CD14-positive monocyte (primary cell): ENCODE data around the gene CNTN5. TPM values are rescaled to one million over a fixed set of nuclear protein-coding genes. Genes with fewer than 3 reads are reported as not detected.

Experiments
- DNase-seq, 3 donors: peaks; one replicate each; pipeline ENCODE4 v3.0.0-alpha.2; 2011 to 2022
- H2AFZ ChIP-seq: 2 replicates; pipeline ENCODE4 v1.6.0; 2012; ENCODE audit warnings: mild to moderate bottlenecking, low read depth, low read length, inconsistent platforms; ENCODE audit not compliant: insufficient read depth, poor library complexity, severe bottlenecking
- H3K27ac ChIP-seq, 2 donors: 1 replicate in 1 of 2; 2 replicates in 1 of 2; pipeline ENCODE4 v1.5.1; 2012 to 2013; ENCODE audit warnings: low read length in 2 of 2, control low read depth in 1 of 2, inconsistent platforms in 1 of 2, low read depth in 1 of 2, mild to moderate bottlenecking in 1 of 2
- H3K27me3 ChIP-seq, 2 donors: one replicate each; pipeline versions ENCODE4 v1.6.0 to v1.6.1; 2011 to 2013; ENCODE audit warnings: low read length in 2 of 2; ENCODE audit not compliant: control insufficient read depth in 2 of 2, insufficient read depth in 2 of 2
- H3K36me3 ChIP-seq, 2 donors: replicated peaks in 1 of 2; 1 replicate in 1 of 2; 2 replicates in 1 of 2; pipeline versions ENCODE4 v1.5.1 to v1.6.1; 2012 to 2013; ENCODE audit warnings: low read length in 2 of 2, control low read depth in 1 of 2, inconsistent platforms in 1 of 2, mild to moderate bottlenecking in 1 of 2; ENCODE audit not compliant: insufficient read depth in 2 of 2, control insufficient read depth in 1 of 2
- H3K4me1 ChIP-seq, 2 donors: 1 replicate in 1 of 2; 2 replicates in 1 of 2; pipeline versions ENCODE4 v1.5.1 to v1.6.1; 2012 to 2013; ENCODE audit warnings: low read length in 2 of 2, control low read depth in 1 of 2, inconsistent platforms in 1 of 2, mild to moderate bottlenecking in 1 of 2, moderate library complexity in 1 of 2; ENCODE audit not compliant: insufficient read depth in 2 of 2, control insufficient read depth in 1 of 2
- H3K4me2 ChIP-seq: replicated peaks from 2 replicates; pipeline ENCODE3; 2012; ENCODE audit warnings: low read length, moderate library complexity, mild to moderate bottlenecking; ENCODE audit not compliant: poor library complexity, severe bottlenecking; ENCODE audit errors: extremely low read depth
- H3K4me3 ChIP-seq, 3 experiments: fragments of 200-600 bp in 1 of 3; sonication (generic) in 1 of 3; replicated peaks in 1 of 3; 1 replicate in 2 of 3; 2 replicates in 1 of 3; pipeline ENCODE4 v1.5.1; 2011 to 2013; ENCODE audit warnings: low read length in 3 of 3, mild to moderate bottlenecking in 3 of 3, control low read depth in 2 of 3, low read depth in 2 of 3, inconsistent platforms in 1 of 3, moderate library complexity in 1 of 3
- H3K79me2 ChIP-seq: 2 replicates; pipeline ENCODE4 v1.6.0; 2012; ENCODE audit warnings: mild to moderate bottlenecking, control low read depth, inconsistent platforms, low read length, moderate library complexity; ENCODE audit not compliant: insufficient read depth
- H3K9ac ChIP-seq: 2 replicates; pipeline ENCODE4 v1.6.0; 2017; ENCODE audit warnings: low read length, mild to moderate bottlenecking; ENCODE audit not compliant: insufficient read depth, poor library complexity, severe bottlenecking
- H3K9me3 ChIP-seq, 2 donors: replicated peaks in 1 of 2; 1 replicate in 1 of 2; 2 replicates in 1 of 2; pipeline versions ENCODE4 v1.5.1 to v1.6.1; 2012 to 2013; ENCODE audit warnings: low read length in 2 of 2, control low read depth in 1 of 2; ENCODE audit not compliant: control insufficient read depth in 1 of 2, insufficient read depth in 1 of 2
- H4K20me1 ChIP-seq: 2 replicates; pipeline ENCODE4 v1.6.0; 2012; ENCODE audit warnings: mild to moderate bottlenecking, low read length, control low read depth, moderate library complexity; ENCODE audit not compliant: insufficient read depth
- H3K27ac Mint-ChIP-seq, 7 donors: one replicate each; pipeline ENCODE4 v1.8.0; 2020; ENCODE audit warnings: mild to moderate bottlenecking in 7 of 7, mixed read lengths in 7 of 7, moderate library complexity in 6 of 7, inconsistent platforms in 2 of 7
- H3K27me3 Mint-ChIP-seq, 3 donors: one replicate each; pipeline ENCODE4 v1.8.0; 2021 to 2022; ENCODE audit warnings: low read depth in 3 of 3, mild to moderate bottlenecking in 3 of 3, mixed read lengths in 3 of 3, moderate library complexity in 3 of 3, inconsistent platforms in 1 of 3
- H3K36me3 Mint-ChIP-seq, 2 donors: one replicate each; pipeline ENCODE4 v1.8.0; 2020; ENCODE audit warnings: mixed read lengths in 2 of 2, inconsistent platforms in 1 of 2, mild to moderate bottlenecking in 1 of 2
- H3K4me1 Mint-ChIP-seq: one replicate; pipeline ENCODE4 v1.8.0; 2020; ENCODE audit warnings: mild to moderate bottlenecking, mixed read lengths
- H3K4me3 Mint-ChIP-seq, 2 donors: one replicate each; pipeline ENCODE4 v1.8.0; 2020; ENCODE audit warnings: mild to moderate bottlenecking in 2 of 2, mixed read lengths in 2 of 2, moderate library complexity in 1 of 2
- H3K9me3 Mint-ChIP-seq, 7 donors: one replicate each; pipeline ENCODE4 v1.8.0; 2020 to 2022; ENCODE audit warnings: mixed read lengths in 7 of 7, mild to moderate bottlenecking in 6 of 7, moderate library complexity in 6 of 7, inconsistent platforms in 2 of 7
- WGBS: methylation state at CpG from one replicate; pipeline ENCODE4 v1.1.5; 2013; ENCODE audit warnings: missing lambda C conversion rate; ENCODE audit not compliant: insufficient coverage; 5-methylcytosine and 5-hydroxymethylcytosine counted together
- intact Hi-C, 2 donors: fragments of 100-400 bp; cut with micrococcal nuclease; formaldehyde crosslinking; loops; one replicate each; pipeline versions ENCODE4 v1.15.0 to v1.15.1; 2023
- polyA plus RNA-seq, 3 donors: library from polyadenylated mRNA; depleted of rRNA in 1 of 3; unstranded in 2 of 3; stranded (reverse) in 1 of 3; fragments of 300-500 nt in 2 of 3; fragments of >200 nt in 1 of 3; fragmentation: Illumina TruSeq in 2 of 3; gene quantifications; 1 replicate in 2 of 3; 2 replicates in 1 of 3; pipeline ENCODE4 v1.2.3, GENCODE V29; 2012 to 2021
- TF ChIP-seq, protein P1 (sequence below): fragments of 200-600 bp; IDR thresholded peaks from one replicate; pipeline ENCODE4 v1.8.0; 2022; ENCODE audit warnings: antibody characterized with exemption, mild to moderate bottlenecking

Gene CNTN5
- polyA plus RNA-seq, 3 donors: not detected

- no peak overlapping the region for H3K4me3 Mint-ChIP-seq
- no peaks in the 10 kb centered on the region for H3K36me3 ChIP-seq
- intact Hi-C loops: no loop called here
- no peak overlapping the region for H2AFZ ChIP-seq
- no peak overlapping the region for H3K4me3 ChIP-seq
- H3K79me2 ChIP-seq: no peaks in the 10 kb centered on the region
- no peak overlapping the region for H3K4me2 ChIP-seq
- H3K27me3 Mint-ChIP-seq: no peaks in the 10 kb centered on the region
- H3K9me3 ChIP-seq: peaks cover 0 to 3% of the 10 kb centered on the region in 2 donors
- no peaks in the 10 kb centered on the region for H3K4me1 ChIP-seq
- no peaks in the 10 kb centered on the region for H3K4me1 Mint-ChIP-seq
- TF ChIP-seq, protein P1, sequence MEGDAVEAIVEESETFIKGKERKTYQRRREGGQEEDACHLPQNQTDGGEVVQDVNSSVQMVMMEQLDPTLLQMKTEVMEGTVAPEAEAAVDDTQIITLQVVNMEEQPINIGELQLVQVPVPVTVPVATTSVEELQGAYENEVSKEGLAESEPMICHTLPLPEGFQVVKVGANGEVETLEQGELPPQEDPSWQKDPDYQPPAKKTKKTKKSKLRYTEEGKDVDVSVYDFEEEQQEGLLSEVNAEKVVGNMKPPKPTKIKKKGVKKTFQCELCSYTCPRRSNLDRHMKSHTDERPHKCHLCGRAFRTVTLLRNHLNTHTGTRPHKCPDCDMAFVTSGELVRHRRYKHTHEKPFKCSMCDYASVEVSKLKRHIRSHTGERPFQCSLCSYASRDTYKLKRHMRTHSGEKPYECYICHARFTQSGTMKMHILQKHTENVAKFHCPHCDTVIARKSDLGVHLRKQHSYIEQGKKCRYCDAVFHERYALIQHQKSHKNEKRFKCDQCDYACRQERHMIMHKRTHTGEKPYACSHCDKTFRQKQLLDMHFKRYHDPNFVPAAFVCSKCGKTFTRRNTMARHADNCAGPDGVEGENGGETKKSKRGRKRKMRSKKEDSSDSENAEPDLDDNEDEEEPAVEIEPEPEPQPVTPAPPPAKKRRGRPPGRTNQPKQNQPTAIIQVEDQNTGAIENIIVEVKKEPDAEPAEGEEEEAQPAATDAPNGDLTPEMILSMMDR: no peak
- no peak for DNase-seq
- no peaks in the 10 kb centered on the region for H3K27me3 ChIP-seq
- no CpG with 5 or more reads among the region's 1 CpG for WGBS
- no peaks in the 10 kb centered on the region for H4K20me1 ChIP-seq
- H3K27ac Mint-ChIP-seq: no peak overlapping the region
- H3K27ac ChIP-seq: no peak overlapping the region
- H3K9me3 Mint-ChIP-seq: peaks cover 0 to 7% (median 1%) of the 10 kb centered on the region in 7 donors
- no peak overlapping the region for H3K9ac ChIP-seq
- no peaks in the 10 kb centered on the region for H3K36me3 Mint-ChIP-seq
Measured at GRCh38 chr11:100013011-100013410, 992.3 kb downstream of the CNTN5 start.

- no CpG with 5 or more reads among the region's 1 CpG for WGBS
Measured at GRCh38 chr11:100031973-100032372, 1011.2 kb downstream of the CNTN5 start.

More at GRCh38 chr11:100031973-100032372, 1011.2 kb downstream of the CNTN5 start:
- peaks cover 7 to 9% of the 10 kb centered on the region in 2 donors for H3K9me3 ChIP-seq
- DNase-seq: no peak
- intact Hi-C loops: no loop called here
- no peak overlapping the region for H3K4me3 ChIP-seq
- no peak overlapping the region for H2AFZ ChIP-seq
- Mint-ChIP-seq H3K4me3 (no peak overlapping the region), H3K27ac (no peak overlapping the region), H3K27me3 (peaks cover 0 to 2% (median 0%) of the 10 kb centered on the region in 3 donors), H3K4me1 (no peaks in the 10 kb centered on the region), H3K36me3 (no peaks in the 10 kb centered on the region), H3K9me3 (peaks cover 0 to 13% (median 4%) of the 10 kb centered on the region in 7 donors)
- H3K79me2 ChIP-seq: no peaks in the 10 kb centered on the region
- TF ChIP-seq, protein P1: no peak
- H3K27ac ChIP-seq: no peak overlapping the region
- no peaks in the 10 kb centered on the region for H3K36me3 ChIP-seq
- H3K4me2 ChIP-seq: no peak overlapping the region
- H4K20me1 ChIP-seq: no peaks in the 10 kb centered on the region
- no peaks in the 10 kb centered on the region for H3K4me1 ChIP-seq
- H3K27me3 ChIP-seq: no peaks in the 10 kb centered on the region
- H3K9ac ChIP-seq: no peak overlapping the region
